ENCODE results near the gene PCBP2. TPM values are rescaled to one million over a fixed set of nuclear protein-coding genes. Genes with fewer than 3 reads are reported as not detected.

PCBP2 gene
- total and polyA plus RNA-seq, 10 of the 15 experiments (the other 5 are each of a cell fraction or from before 2014, with no cell fraction given): 109 to 803 (median 327) TPM

DNA sequence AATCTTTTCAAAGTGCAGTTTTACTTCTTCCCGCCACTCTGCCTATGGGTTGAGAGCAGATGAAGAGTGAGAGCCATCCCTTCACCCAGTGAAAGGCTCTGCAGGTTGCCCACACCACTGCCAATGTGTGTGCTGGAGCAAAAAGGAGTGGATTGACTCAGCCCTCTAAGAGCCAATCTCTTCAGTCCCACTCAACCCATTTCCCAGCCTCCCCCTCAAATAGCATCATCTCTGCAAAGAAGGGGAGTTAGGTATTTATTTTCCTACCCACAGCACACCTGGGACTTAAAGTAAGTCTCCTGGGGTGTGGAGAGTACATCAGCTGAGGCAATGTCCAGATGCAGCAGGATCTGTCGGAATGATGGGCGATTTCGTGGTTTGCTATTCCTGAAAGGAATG, 32.1 kb downstream of the PCBP2 start:
- SMC1A ChIA-PET (ENCODE audit: uncharacterized antibody, unreplicated experiment): interaction anchor here (1.0 kb wide), 1 partner anchor 25 kb away, joined by 3 read pairs; no protein-coding TSS in a partner anchor
- BruUV-seq (replicated peaks): no TSS peak
- peak; percentile 12 for ATAC-seq
- TF ChIP-seq, protein P1, sequence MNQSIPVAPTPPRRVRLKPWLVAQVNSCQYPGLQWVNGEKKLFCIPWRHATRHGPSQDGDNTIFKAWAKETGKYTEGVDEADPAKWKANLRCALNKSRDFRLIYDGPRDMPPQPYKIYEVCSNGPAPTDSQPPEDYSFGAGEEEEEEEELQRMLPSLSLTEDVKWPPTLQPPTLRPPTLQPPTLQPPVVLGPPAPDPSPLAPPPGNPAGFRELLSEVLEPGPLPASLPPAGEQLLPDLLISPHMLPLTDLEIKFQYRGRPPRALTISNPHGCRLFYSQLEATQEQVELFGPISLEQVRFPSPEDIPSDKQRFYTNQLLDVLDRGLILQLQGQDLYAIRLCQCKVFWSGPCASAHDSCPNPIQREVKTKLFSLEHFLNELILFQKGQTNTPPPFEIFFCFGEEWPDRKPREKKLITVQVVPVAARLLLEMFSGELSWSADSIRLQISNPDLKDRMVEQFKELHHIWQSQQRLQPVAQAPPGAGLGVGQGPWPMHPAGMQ (IDR thresholded peaks at IDR 0.05; ENCODE audit: borderline replicate concordance): no peak
- TF ChIP-seq MEF2B (IDR thresholded peaks at IDR 0.05; ENCODE audit: partially characterized antibody, poor library complexity, severe bottlenecking): no peak
- no peak for TF ChIP-seq NFXL1 (IDR thresholded peaks at IDR 0.05; ENCODE audit: borderline replicate concordance)
- TF ChIP-seq ZNF687 (IDR thresholded peaks at IDR 0.05): no peak
- TF ChIP-seq SIN3A (IDR thresholded peaks at IDR 0.05; ENCODE audit: low read depth, low read length): no peak
- TF ChIP-seq, protein P2, sequence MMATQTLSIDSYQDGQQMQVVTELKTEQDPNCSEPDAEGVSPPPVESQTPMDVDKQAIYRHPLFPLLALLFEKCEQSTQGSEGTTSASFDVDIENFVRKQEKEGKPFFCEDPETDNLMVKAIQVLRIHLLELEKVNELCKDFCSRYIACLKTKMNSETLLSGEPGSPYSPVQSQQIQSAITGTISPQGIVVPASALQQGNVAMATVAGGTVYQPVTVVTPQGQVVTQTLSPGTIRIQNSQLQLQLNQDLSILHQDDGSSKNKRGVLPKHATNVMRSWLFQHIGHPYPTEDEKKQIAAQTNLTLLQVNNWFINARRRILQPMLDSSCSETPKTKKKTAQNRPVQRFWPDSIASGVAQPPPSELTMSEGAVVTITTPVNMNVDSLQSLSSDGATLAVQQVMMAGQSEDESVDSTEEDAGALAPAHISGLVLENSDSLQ (IDR thresholded peaks at IDR 0.05): no peak
- peak; percentile 41; the same call in 1 of the 2 replicates for TF ChIP-seq PML (IDR thresholded peaks at IDR 0.05; ENCODE audit: low read length)
- TF ChIP-seq GABPA (IDR thresholded peaks at IDR 0.05; ENCODE audit: low read depth): no peak
- no peak for TF ChIP-seq HDGF (IDR thresholded peaks at IDR 0.05)
- TF ChIP-seq RUNX3 (IDR thresholded peaks at IDR 0.05; ENCODE audit: low read length): peak; percentile 8; the same call in 1 of the 2 replicates
- TF ChIP-seq POLR2A (IDR thresholded peaks at IDR 0.05; ENCODE audit: low read depth, low read length): peak; percentile 48; the same call in 1 of the 2 replicates
- TF ChIP-seq POLR2AphosphoS5 (IDR thresholded peaks at IDR 0.05; ENCODE audit: low read length): peak; percentile 4; the same call in 1 of the 2 replicates
- TF ChIP-seq CBFB (IDR thresholded peaks at IDR 0.05; ENCODE audit: low read depth): 0 out of 2 replicates have a peak, but pooled peaks have one; percentile 9
- TF ChIP-seq POU2F2 (IDR thresholded peaks at IDR 0.05; ENCODE audit: borderline replicate concordance, low read depth, low read length): no peak
- TF ChIP-seq, protein P3, sequence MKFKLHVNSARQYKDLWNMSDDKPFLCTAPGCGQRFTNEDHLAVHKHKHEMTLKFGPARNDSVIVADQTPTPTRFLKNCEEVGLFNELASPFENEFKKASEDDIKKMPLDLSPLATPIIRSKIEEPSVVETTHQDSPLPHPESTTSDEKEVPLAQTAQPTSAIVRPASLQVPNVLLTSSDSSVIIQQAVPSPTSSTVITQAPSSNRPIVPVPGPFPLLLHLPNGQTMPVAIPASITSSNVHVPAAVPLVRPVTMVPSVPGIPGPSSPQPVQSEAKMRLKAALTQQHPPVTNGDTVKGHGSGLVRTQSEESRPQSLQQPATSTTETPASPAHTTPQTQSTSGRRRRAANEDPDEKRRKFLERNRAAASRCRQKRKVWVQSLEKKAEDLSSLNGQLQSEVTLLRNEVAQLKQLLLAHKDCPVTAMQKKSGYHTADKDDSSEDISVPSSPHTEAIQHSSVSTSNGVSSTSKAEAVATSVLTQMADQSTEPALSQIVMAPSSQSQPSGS (IDR thresholded peaks at IDR 0.05; ENCODE audit: low read length): peak; percentile 3; the same call in 1 of the 2 replicates
- TF ChIP-seq HCFC1 (IDR thresholded peaks at IDR 0.05; ENCODE audit: low read length): no peak

More for the DNA sequence above, 32.1 kb downstream of the PCBP2 start:
- ChIA-PET CTCF (interaction anchor here (3.5 kb wide), 1 partner anchor 25 kb away, joined by 13 read pairs; no protein-coding TSS in a partner anchor), RAD21 (ENCODE audit: unreplicated experiment) (no interaction called here), POLR2A (interaction anchor here (1.3 kb wide), 1 partner anchor 30 kb away, joined by 4 read pairs; no protein-coding TSS in a partner anchor)
- DNase-seq (ENCODE audit: low read depth, low spot score) (no peak), FAIRE-seq (no peak)
- no peak overlapping the region for H3K4me2 ChIP-seq (ENCODE audit: control insufficient read depth, insufficient read depth)
- H3K9ac ChIP-seq (ENCODE audit: control insufficient read depth, insufficient read depth, low read length): no peak overlapping the region
- no peak overlapping the region for H3K4me3 ChIP-seq
- intact Hi-C loops (cut with micrococcal nuclease; ENCODE audit: unreplicated experiment) (no loop called here), in situ Hi-C loops (cut with MboI) (no loop called here)
- no peaks in the 10 kb centered on the region for H4K20me1 ChIP-seq (ENCODE audit: control insufficient read depth, insufficient read depth)
- 79% methylated on average over 4 of the region's 4 CpGs for WGBS (ENCODE audit: insufficient coverage, insufficient replicate concordance, low lambda C conversion rate, missing lambda C conversion rate)
- no peaks in the 10 kb centered on the region for H3K27me3 ChIP-seq (replicated peaks in 1 of 2; ENCODE audit: control insufficient read depth in 2 of 2, insufficient read depth in 2 of 2, low read length in 1 of 2)
- H3K4me1 ChIP-seq (ENCODE audit: control insufficient read depth, insufficient read depth, low read length): no peaks in the 10 kb centered on the region
- no peaks in the 10 kb centered on the region for H3K79me2 ChIP-seq (ENCODE audit: control insufficient read depth, insufficient read depth, low read length)
- H3K9me3 ChIP-seq (replicated peaks; ENCODE audit: control insufficient read depth, insufficient read depth, low read length): no peaks in the 10 kb centered on the region
- peaks cover 30 to 48% of the 10 kb centered on the region in 2 experiments for H3K36me3 ChIP-seq (ENCODE audit: control insufficient read depth in 2 of 2, insufficient read depth in 2 of 2, low read length in 1 of 2)
- H3K27ac ChIP-seq (ENCODE audit: control insufficient read depth, insufficient read depth): no peak overlapping the region
- no peak overlapping the region for H2AFZ ChIP-seq (ENCODE audit: control insufficient read depth, low read depth, low read length)

All from GM12878 (cell line).